CD4-positive, alpha-beta T cell treated with Interleukin-21 for 1 hour (primary cell): ENCODE measurements around the gene FAM222B.
A peak's percentile ranks its signal among the peaks of the same experiment; 100 is the strongest.
"Not testable (repeated sequence)": the region's sequence is repeated elsewhere in the genome, so short reads cannot be mapped to it uniquely, and the experiment has no call there.

Experiments used
- DNase-seq: peaks from one replicate; pipeline ENCODE4 v3.0.0-alpha.2; 2020

Gene FAM222B

DNA sequence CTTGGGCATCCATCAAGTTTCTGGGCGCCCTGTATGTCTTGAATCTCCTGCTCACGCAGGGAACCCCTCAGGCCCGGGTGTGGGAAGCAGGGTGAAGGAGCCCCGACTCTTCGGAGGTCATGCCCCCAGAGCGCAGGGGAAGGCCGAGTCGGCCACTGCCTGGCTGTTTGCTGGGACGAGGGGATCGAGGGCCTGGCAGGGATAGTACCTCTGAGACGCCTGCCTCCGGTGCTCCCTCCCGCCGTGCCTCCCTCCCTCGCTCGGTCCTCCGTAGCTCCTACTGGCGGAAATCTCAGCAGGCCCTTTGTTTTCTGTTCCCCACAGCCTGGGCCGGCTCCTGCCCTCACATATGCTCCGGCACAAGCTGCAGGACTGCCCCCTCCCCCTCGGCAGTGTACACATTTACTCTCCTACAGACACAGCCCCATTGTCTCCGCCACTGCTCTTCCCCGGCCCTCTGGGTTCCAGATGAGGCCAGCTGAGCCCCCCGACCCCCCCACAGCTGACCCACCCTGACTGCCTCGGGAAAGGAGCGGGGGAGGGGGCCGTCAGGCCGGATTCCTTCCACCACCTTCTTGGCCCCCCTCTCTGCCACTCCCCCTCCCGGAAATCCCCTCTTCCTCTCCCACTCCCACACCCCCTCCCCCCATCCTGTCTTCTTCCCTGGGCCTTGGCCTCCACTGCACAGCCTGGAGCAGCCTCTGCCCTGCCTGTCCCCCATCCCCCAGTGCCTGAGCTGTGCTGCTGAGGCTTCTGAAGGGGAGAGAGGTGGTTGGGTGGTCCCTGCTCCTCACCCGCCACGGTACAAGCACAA lies 97.4 kb downstream of the FAM222B start:
- peak; percentile 51 for DNase-seq

DNA sequence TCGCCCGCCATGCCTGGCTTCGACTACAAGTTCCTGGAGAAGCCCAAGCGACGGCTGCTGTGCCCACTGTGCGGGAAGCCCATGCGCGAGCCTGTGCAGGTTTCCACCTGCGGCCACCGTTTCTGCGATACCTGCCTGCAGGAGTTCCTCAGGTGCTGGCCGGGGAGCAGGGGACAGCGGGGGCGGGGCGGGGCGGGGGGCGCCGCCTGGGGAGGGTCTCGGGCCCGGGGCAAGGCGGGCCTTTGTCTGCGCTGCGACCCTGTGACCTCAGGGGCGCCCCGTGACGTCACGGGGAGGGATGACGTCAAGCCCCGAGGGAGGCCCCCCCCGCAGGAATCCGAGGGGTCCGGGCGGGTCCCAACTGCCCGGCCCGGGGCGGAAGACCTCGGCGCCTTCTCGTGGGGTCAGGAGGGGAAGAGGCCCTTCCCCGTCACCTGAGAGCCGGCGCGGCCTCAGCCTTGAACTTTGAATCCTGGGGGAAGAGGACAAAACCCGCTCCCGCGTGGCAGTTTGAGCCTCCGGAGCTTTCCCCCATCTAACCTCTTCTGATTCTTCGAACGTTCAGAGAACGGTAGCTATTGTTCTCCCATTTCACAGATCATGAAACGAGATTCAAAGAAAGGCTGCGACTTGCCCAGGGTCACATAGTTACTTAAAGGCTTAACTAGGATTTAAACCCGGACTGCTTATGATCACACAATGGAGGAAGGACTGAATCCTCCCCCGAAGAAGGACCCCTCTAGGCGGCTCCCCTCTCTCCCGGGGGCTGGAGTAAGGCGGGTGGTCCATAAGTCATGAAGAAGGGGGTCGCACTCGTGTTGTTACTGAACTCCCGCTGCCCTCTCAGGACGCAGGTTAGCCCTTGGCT lies 98.3 kb downstream of the FAM222B start:
- DNase-seq = peak; percentile 76

- peak; percentile 78 for DNase-seq
Observed at GRCh38 chr17:28743243-28744103, 99.1 kb downstream of the FAM222B start, which contains the start of gene TRAF4. TRAF4 (plus strand) TSS chr17:28744011; CDS start chr17:28744113, 102 bp downstream.

GRCh38 chr17:28741358-28742349 lies 100.9 kb downstream of the FAM222B start:
- DNase-seq = no peak

DNA sequence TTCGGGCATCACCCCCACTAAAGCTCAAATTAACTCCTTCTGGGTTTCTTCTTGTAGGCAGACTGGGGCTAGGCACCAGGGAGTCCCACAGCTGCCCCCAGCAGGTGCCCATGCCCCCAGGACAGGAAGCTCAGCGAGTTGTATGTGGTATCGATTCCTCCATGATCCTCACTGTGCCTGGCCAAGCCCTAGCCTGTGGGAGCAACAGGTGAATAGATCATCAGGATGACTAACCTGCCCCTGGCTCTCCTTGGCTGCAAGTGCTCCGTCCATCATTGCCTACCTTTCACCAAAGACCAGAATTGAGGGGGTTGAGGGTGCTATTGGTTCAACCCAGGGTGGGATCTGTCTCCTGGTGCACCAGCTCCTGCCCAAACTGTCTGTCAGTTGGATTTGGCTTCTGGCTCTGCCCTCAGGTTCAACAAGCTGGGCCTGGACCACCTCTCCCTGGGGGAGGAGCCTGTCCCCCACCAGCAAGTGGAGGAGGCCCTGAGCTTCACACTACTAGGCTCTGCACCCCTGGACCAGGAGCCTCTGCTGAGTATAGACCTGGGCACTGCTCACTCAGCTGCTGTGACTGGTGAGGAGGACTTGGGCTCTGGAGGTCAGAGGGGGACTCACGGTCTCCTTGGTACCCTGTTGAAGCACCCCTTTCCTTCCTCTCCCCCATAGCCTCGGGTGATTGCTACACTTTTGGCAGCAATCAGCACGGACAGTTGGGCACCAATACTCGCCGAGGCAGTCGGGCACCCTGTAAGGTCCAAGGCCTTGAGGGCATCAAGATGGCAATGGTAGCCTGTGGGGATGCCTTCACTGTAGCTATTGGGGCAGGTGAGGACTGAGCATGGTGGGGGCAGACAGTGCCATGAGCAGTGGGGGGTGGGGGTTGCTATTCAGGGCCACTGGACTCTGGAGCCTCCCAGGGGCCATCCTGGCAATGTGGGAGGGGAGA lies 101.9 kb downstream of the FAM222B start:
- no peak for DNase-seq

- peak; percentile 70 for DNase-seq
Observed at GRCh38 chr17:28738680-28739384, 103.8 kb downstream of the FAM222B start.

GRCh38 chr17:28737770-28738679 lies 104.6 kb downstream of the FAM222B start:
- DNase-seq = no peak

- DNase-seq = no peak
Observed at GRCh38 chr17:28737316-28737715, 105.3 kb downstream of the FAM222B start.

DNA sequence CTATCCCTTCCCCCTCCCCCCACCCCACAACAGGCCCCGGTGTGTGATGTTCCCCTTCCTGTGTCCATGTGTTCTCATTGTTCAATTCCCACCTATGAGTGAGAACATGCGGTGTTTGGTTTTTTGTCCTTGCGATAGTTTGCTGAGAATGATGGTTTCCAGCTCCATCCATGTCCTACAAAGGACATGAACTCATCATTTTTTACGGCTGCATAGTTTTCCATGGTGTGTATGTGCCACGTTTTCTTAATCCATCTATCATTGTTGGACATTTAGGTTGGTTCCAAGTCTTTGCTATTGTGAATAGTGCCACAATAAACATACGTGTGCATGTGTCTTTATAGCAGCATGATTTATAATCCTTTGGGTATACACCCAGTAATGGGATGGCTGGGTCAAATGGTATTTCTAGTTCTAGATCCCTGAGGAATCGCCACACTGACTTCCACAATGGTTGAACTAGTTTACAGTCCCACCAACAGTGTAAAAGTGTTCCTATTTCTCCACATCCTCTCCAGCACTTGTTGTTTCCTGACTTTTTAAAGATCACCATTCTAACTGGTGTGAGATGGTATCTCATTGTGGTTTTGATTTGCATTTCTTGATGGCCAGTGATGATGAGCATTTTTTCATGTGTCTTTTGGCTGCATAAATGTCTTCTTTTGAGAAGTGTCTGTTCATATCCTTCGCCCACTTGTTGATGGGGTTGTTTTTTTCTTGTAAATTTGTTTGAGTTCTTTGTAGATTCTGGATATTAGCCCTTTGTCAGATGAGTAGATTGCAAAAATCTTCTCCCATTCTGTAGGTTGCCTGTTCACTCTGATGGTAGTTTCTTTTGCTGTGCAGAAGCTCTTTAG lies 106.4 kb downstream of the FAM222B start:
- not testable (repeated sequence) for DNase-seq

GRCh38 chr17:28735242-28735722 lies 107.3 kb downstream of the FAM222B start:
- DNase-seq = no peak

- DNase-seq = no peak
Observed at GRCh38 chr17:28734712-28735241, 107.8 kb downstream of the FAM222B start.

DNA sequence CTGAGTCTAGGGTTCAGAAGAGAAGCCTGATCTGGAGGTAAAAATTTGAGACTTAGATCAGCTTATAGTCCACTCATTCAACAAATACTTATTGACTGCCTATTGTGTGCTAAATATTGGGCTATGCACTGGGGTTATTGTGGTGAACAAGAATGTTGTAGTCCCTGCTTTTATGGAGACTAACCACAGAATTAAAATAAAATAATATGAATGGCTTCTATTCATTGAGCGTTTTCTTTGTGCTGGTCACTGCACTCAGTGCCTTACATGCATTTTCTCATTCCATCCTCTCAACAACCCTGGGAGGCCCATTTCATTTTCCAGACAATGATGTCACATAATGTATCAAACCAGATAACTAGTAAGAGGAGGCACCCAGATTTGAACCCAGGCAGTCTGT lies 109.2 kb downstream of the FAM222B start:
- no peak for DNase-seq

- no peak for DNase-seq
Observed at GRCh38 chr17:28729950-28730330, 112.7 kb downstream of the FAM222B start.

GRCh38 chr17:28728364-28729200 lies 114.0 kb downstream of the FAM222B start, which contains the start of gene NEK8:
NEK8 (plus strand) TSS chr17:28728788; CDS start chr17:28728814, 26 bp downstream.
- peak; percentile 97 for DNase-seq

GRCh38 chr17:28726627-28727491 lies 115.7 kb downstream of the FAM222B start:
- DNase-seq = peak; percentile 92
